SK-N-SH (cell line): ENCODE data around the gene AKT1. TPM values are rescaled to one million over a fixed set of nuclear protein-coding genes. Genes with fewer than 3 reads are reported as not detected.
A peak's percentile ranks its signal among the peaks of the same experiment; 100 is the strongest.

Source experiments
- CTCF ChIA-PET: fragments of 300-600, 350-600 bp; formaldehyde crosslinking; extraction: SDS; loops from one replicate; lab custom pipeline; 2021; lab: Yijun Ruan, JAX
- POLR2A ChIA-PET: fragments of 350-600 bp; sonication (Branson Sonifier 250); formaldehyde crosslinking; extraction: SDS; loops from one replicate; lab custom pipeline; 2020; ENCODE audit warnings: antibody characterized with exemption, inconsistent platforms; lab: Yijun Ruan, JAX
- DNase-seq: peaks from one replicate; pipeline ENCODE4 v3.0.0; 2012
- H2AFZ ChIP-seq: fragments of 200-600 bp; sonication (generic); 2 replicates; pipeline ENCODE4 v1.8.1; 2016; ENCODE audit warnings: antibody characterized with exemption, mild to moderate bottlenecking, low read depth
- H3F3A ChIP-seq: fragments of 200-600 bp; sonication (generic); replicated peaks from 2 replicates; pipeline ENCODE3; 2016; ENCODE audit warnings: antibody characterized with exemption, mild to moderate bottlenecking; ENCODE audit not compliant: insufficient read depth
- H3K27ac ChIP-seq, 2 experiments: fragments of 200-500 bp in 1 of 2; fragments of 200-600 bp in 1 of 2; sonication (Bioruptor generic) in 1 of 2; sonication (generic), shearing (Covaris generic) in 1 of 2; 2 replicates each; pipeline versions ENCODE4 v1.5.1 to v1.6.1; 2014 to 2016; ENCODE audit warnings: low read depth in 2 of 2, inconsistent platforms in 1 of 2, low read length in 1 of 2, mild to moderate bottlenecking in 1 of 2, mixed read lengths in 1 of 2
- H3K27me3 ChIP-seq: fragments of 200-600 bp; sonication (generic), shearing (Covaris generic); 2 replicates; pipeline ENCODE4 v1.6.1; 2016; ENCODE audit warnings: mixed run types; ENCODE audit not compliant: insufficient read depth
- H3K36me3 ChIP-seq, 2 experiments: fragments of 200-500 bp in 1 of 2; fragments of 200-600 bp in 1 of 2; sonication (Bioruptor generic) in 1 of 2; sonication (generic) in 1 of 2; replicated peaks in 1 of 2; 2 replicates each; pipeline versions ENCODE3 to v1.5.1; 2014 to 2016; ENCODE audit warnings: low read length in 1 of 2, mild to moderate bottlenecking in 1 of 2; ENCODE audit not compliant: insufficient read depth in 2 of 2, control insufficient read depth in 1 of 2
- H3K4me1 ChIP-seq, 2 experiments: fragments of 200-500 bp in 1 of 2; fragments of 200-600 bp in 1 of 2; sonication (Bioruptor generic) in 1 of 2; sonication (generic), shearing (Covaris generic) in 1 of 2; 2 replicates each; pipeline versions ENCODE4 v1.5.1 to v1.6.1; 2014 to 2016; ENCODE audit warnings: low read depth in 1 of 2, low read length in 1 of 2, mixed run types in 1 of 2; ENCODE audit not compliant: insufficient read depth in 2 of 2, control insufficient read depth in 1 of 2
- H3K4me2 ChIP-seq: fragments of 200-600 bp; sonication (generic), shearing (Covaris generic); 2 replicates; pipeline ENCODE4 v1.6.1; 2017; ENCODE audit warnings: mixed run types
- H3K4me3 ChIP-seq, 2 experiments: fragments of 200-500 bp in 1 of 2; fragments of 200-600 bp in 1 of 2; sonication (Bioruptor generic) in 1 of 2; sonication (generic), shearing (Covaris generic) in 1 of 2; 2 replicates each; pipeline versions ENCODE4 v1.5.1 to v1.8.1; 2014 to 2016; ENCODE audit warnings: low read depth in 2 of 2, inconsistent platforms in 1 of 2, low read length in 1 of 2, mild to moderate bottlenecking in 1 of 2, mixed read lengths in 1 of 2, moderate library complexity in 1 of 2
- H3K79me2 ChIP-seq: fragments of 200-600 bp; sonication (generic); 2 replicates; pipeline ENCODE4 v1.8.1; 2017; ENCODE audit warnings: mild to moderate bottlenecking; ENCODE audit not compliant: insufficient read depth
- H3K9ac ChIP-seq: fragments of 200-600 bp; sonication (generic); 2 replicates; pipeline ENCODE4 v1.6.1; 2017; ENCODE audit warnings: mixed run types
- H3K9me2 ChIP-seq: fragments of 200-600 bp; sonication (generic); 2 replicates; pipeline ENCODE4 v1.6.1; 2017; ENCODE audit warnings: mixed run types
- H3K9me3 ChIP-seq: fragments of 200-600 bp; sonication (generic); 2 replicates; pipeline ENCODE4 v1.6.1; 2017; ENCODE audit warnings: mixed run types, mild to moderate bottlenecking, moderate library complexity
- H4K20me1 ChIP-seq: fragments of 200-600 bp; sonication (generic); 2 replicates; pipeline ENCODE4 v1.6.1; 2017; ENCODE audit warnings: mild to moderate bottlenecking, mixed run types; ENCODE audit not compliant: insufficient read depth
- EZH2phosphoT487 ChIP-seq: fragments of 200-600 bp; sonication (generic); IDR thresholded peaks from 2 replicates; pipeline ENCODE4 v1.6.1; 2017; ENCODE audit warnings: low read depth, mixed run types, mild to moderate bottlenecking, antibody characterized with exemption, moderate library complexity, borderline replicate concordance
- FOSL2 ChIP-seq: IDR thresholded peaks from 2 replicates; pipeline ENCODE4 v1.4.0; 2012; ENCODE audit warnings: low read depth, mild to moderate bottlenecking, moderate library complexity, borderline replicate concordance
- FOXM1 ChIP-seq: IDR thresholded peaks from 2 replicates; pipeline ENCODE4 v1.4.0; 2012; ENCODE audit warnings: low read depth, mild to moderate bottlenecking
- GABPA ChIP-seq: IDR thresholded peaks from 2 replicates; pipeline ENCODE4 v1.4.0; 2012; ENCODE audit warnings: low read depth, mild to moderate bottlenecking
- GATA2 ChIP-seq: sonication (generic); formaldehyde crosslinking; IDR thresholded peaks from 2 replicates; pipeline ENCODE4 v1.5.0; 2020; ENCODE audit warnings: mild to moderate bottlenecking, missing genetic modification reagents
- IRF3 ChIP-seq: fragments of 150-350 bp; IDR thresholded peaks from 2 replicates; pipeline ENCODE4 v1.6.1; 2016; ENCODE audit warnings: mild to moderate bottlenecking, low read depth, low read length
- JUND ChIP-seq: IDR thresholded peaks from 2 replicates; pipeline ENCODE4 v1.4.0; 2012
- SIN3A ChIP-seq: IDR thresholded peaks from 2 replicates; pipeline ENCODE4 v1.6.1; 2012; ENCODE audit warnings: low read depth, mild to moderate bottlenecking, low read length, moderate library complexity, borderline replicate concordance
- TCF12 ChIP-seq: IDR thresholded peaks from 2 replicates; pipeline ENCODE4 v1.4.0; 2012
- ZBTB33 ChIP-seq: IDR thresholded peaks from 2 replicates; pipeline ENCODE4 v1.4.0; 2012; ENCODE audit warnings: low read depth, borderline replicate concordance
- WGBS: methylation state at CpG from one replicate; pipeline ENCODE4 v1.1.6; 2017; ENCODE audit warnings: low lambda C conversion rate; 5-methylcytosine and 5-hydroxymethylcytosine counted together
- polyA plus RNA-seq, 3 experiments: library from polyadenylated mRNA; depleted of rRNA; stranded (reverse); fragments of >200 nt; gene quantifications; 2 replicates each; pipeline ENCODE4 v1.2.3, GENCODE V29; 2012
- TF ChIP-seq, protein P1 (sequence below): fragments of 150-350 bp; IDR thresholded peaks from 2 replicates; pipeline ENCODE4 v1.6.1; 2017; ENCODE audit warnings: antibody characterized with exemption, low read length, low read depth, borderline replicate concordance
- TF ChIP-seq, protein P2 (sequence below): fragments of 200-600 bp; sonication (generic); IDR thresholded peaks from 2 replicates; pipeline ENCODE4 v1.6.1; 2017; ENCODE audit warnings: antibody characterized with exemption, mild to moderate bottlenecking, moderate library complexity

The AKT1 gene
- polyA plus RNA-seq, 1 of the 3 experiments (the other 2 are of a cell fraction) = 198 TPM

DNA sequence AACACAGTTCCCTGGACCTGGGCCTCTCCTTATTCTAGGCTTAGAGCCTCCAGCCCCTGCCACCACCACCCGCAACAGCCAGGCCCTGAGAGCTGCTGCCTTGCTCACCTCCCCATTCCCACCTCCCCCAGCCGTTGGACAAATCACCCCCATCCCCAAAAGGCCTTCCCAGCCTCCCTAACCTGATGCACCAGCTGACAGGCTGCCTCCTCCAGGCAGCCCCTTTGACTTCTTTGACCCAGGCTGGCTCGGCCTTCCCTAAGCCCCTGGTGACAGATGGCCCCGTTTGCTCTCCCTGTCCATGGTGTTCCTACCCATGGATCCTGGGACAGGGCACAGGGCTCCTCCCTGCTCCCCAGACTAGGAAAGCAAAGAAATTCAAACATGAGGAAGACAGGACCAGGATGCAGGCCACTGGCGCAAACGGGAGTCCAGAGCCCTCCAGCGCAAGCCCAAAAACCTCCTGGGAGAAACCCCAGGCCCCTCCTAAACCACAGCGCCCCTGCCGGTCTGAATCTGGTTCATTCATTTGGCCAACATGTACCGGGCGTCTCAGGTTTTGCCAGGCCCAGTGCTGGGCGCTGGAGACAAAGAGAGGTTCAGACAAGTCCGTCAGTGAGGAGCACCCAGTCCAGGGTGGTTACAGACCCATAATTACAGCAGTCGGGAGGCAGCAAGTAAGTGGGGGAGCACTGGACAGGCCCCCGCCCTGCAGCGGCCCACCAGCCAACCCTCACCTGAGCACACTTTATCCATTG lies 2.4 kb downstream of the AKT1 start:
- Histone ChIP-seq H3K4me2 (peak overlapping the region; percentile 100), H3K27me3 (no peaks in the 10 kb centered on the region), H3K79me2 (peaks cover 68% of the 10 kb centered on the region), H3K36me3 (peaks cover 0 to 27% of the 10 kb centered on the region in 2 experiments), H4K20me1 (peaks cover 66% of the 10 kb centered on the region), H3K4me3 (peak overlapping the region in 1 of 2 experiments; percentile 84; a peak in 1 of 4 replicates), H3K9ac (no peak overlapping the region; the same call in 1 of the 2 replicates), H3K4me1 (peaks cover 4 to 40% of the 10 kb centered on the region in 2 experiments; a peak in 3 of 4 replicates), H3F3A (no peaks in the 10 kb centered on the region), H3K9me2 (no peaks in the 10 kb centered on the region), H3K27ac (no peak overlapping the region), H3K9me3 (no peaks in the 10 kb centered on the region), H2AFZ (no peak overlapping the region)
- no peak for DNase-seq
- WGBS = 87% methylated on average over 11 of the region's 16 CpGs
- CTCF ChIA-PET = interaction anchor here (0.7 to 6.3 kb wide), 5 partner anchors 24 to 69 kb away, joined by 3 to 35 read pairs (median 8); partner anchors contain the start of gene ADSS1
- POLR2A ChIA-PET = interaction anchor here (1.0 kb wide), 1 partner anchor 28 kb away, joined by 3 read pairs; no protein-coding TSS in a partner anchor
- TF ChIP-seq TCF12 (no peak), IRF3 (no peak), EZH2phosphoT487 (no peak), ZBTB33 (no peak), FOXM1 (no peak), JUND (no peak), FOSL2 (no peak), GATA2 (CRISPR knock-in tag) (no peak), GABPA (no peak), SIN3A (no peak)
- TF ChIP-seq, protein P1, sequence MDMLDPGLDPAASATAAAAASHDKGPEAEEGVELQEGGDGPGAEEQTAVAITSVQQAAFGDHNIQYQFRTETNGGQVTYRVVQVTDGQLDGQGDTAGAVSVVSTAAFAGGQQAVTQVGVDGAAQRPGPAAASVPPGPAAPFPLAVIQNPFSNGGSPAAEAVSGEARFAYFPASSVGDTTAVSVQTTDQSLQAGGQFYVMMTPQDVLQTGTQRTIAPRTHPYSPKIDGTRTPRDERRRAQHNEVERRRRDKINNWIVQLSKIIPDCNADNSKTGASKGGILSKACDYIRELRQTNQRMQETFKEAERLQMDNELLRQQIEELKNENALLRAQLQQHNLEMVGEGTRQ = no peak
- TF ChIP-seq, protein P2, sequence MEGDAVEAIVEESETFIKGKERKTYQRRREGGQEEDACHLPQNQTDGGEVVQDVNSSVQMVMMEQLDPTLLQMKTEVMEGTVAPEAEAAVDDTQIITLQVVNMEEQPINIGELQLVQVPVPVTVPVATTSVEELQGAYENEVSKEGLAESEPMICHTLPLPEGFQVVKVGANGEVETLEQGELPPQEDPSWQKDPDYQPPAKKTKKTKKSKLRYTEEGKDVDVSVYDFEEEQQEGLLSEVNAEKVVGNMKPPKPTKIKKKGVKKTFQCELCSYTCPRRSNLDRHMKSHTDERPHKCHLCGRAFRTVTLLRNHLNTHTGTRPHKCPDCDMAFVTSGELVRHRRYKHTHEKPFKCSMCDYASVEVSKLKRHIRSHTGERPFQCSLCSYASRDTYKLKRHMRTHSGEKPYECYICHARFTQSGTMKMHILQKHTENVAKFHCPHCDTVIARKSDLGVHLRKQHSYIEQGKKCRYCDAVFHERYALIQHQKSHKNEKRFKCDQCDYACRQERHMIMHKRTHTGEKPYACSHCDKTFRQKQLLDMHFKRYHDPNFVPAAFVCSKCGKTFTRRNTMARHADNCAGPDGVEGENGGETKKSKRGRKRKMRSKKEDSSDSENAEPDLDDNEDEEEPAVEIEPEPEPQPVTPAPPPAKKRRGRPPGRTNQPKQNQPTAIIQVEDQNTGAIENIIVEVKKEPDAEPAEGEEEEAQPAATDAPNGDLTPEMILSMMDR = no peak
